ENCODE measurements around the gene RSPH3.

DNA sequence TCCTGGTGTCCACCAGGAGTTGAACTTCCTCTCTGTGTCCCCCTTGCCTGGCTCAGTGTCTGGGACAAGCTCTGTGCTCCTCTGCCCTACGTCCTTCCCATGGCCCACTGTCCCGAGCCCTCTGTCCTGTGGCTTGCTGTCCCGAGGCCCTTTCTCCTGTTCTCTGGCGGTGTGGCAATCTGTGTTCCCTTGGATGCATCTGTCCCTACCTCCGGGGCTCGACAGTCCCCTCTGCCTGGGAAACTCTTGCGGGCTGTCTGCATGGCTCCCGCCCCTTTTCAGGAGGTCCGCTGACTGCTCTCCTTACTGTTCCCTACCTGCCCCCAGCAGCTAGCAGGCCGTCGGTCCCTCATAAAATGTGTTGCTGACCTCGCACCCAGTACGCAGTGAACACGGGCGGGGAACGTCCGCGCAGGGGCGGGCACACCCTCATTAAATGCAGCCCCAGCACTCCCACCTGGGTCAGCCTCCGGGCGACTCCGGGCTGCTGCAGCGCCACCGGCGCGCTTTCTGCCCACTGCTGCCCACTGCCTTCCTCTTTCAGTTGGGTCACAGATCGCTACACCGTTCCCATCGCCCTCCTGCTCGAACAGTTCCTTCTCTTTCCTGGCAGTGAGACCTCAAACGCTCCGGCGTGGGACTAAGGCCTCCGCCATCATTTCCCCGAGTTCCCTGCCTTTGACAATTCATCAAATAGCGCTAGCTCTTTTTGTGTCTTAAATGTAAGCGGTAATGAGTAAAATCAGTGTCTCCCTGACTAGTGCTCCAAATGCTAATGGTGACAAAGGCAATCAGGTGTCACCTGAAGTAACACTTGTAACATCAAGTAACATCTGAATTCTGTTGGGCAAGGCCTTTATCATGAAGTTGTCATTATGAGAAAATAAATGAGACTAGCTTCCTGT, 60.5 kb downstream of the RSPH3 start:
- no peak for TF ChIP-seq POLR2A (IDR thresholded peaks at IDR 0.05; ENCODE audit: borderline replicate concordance, extremely low read depth, insufficient read depth, insufficient read length)
- TF ChIP-seq CTCF (IDR thresholded peaks at IDR 0.05 in 2 of 3, conservative IDR thresholded peaks at IDR 0.05 in 1 of 3; ENCODE audit: borderline replicate concordance in 1 of 3, insufficient read depth in 1 of 3, low read depth in 2 of 3, low read length in 2 of 3) = no peak
- TF ChIP-seq POLR2AphosphoS5 (IDR thresholded peaks at IDR 0.05; ENCODE audit: low read depth, low read length) = no peak
- no peak for TF ChIP-seq EZH2 (IDR thresholded peaks at IDR 0.05)
- TF ChIP-seq, protein P1, sequence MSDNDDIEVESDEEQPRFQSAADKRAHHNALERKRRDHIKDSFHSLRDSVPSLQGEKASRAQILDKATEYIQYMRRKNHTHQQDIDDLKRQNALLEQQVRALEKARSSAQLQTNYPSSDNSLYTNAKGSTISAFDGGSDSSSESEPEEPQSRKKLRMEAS (IDR thresholded peaks at IDR 0.05) = no peak
- TF ChIP-seq SP1 (IDR thresholded peaks at IDR 0.05; ENCODE audit: low read depth) = no peak
- no peak for TF ChIP-seq ZFX (IDR thresholded peaks at IDR 0.05)
- TF ChIP-seq RAD21 (IDR thresholded peaks at IDR 0.05; ENCODE audit: low read depth) = no peak

Data from HCT116 (cell line).